HG03521 (cell line): ENCODE measurements around the gene EHF.

ENCODE experiments used
- ATAC-seq: cut with Tn5 transposase; IDR thresholded peaks from one replicate; pipeline ENCODE4 v1.9.1; 2021; ENCODE audit warnings: mild to moderate bottlenecking, moderate library complexity; ENCODE audit not compliant: unreplicated experiment

The EHF gene

GRCh38 chr11:34601609-34602008 is 19.3 kb upstream of the EHF start:
- no peak for ATAC-seq

- ATAC-seq = no peak
These were observed 18.6 kb upstream of the EHF start for GRCh38 chr11:34602245-34602644.

- no peak for ATAC-seq
These were observed 17.5 kb upstream of the EHF start for GRCh38 chr11:34603129-34604001.

GRCh38 chr11:34604145-34604544 is 16.7 kb upstream of the EHF start:
- ATAC-seq = no peak

- no peak for ATAC-seq
These were observed 16.0 kb upstream of the EHF start for GRCh38 chr11:34604911-34605310.

GRCh38 chr11:34605481-34606325 is 15.2 kb upstream of the EHF start:
- no peak for ATAC-seq

GRCh38 chr11:34606326-34607120 is 14.4 kb upstream of the EHF start:
- ATAC-seq = no peak

GRCh38 chr11:34609187-34609751 is 11.6 kb upstream of the EHF start:
- no peak for ATAC-seq

- ATAC-seq = no peak
These were observed 11.0 kb upstream of the EHF start for GRCh38 chr11:34609850-34610249.

GRCh38 chr11:34610324-34611041 is 10.4 kb upstream of the EHF start:
- ATAC-seq = no peak

GRCh38 chr11:34613015-34613414 is 7.9 kb upstream of the EHF start:
- ATAC-seq = no peak

- peak; percentile 83 for ATAC-seq
These were observed 7.3 kb upstream of the EHF start for GRCh38 chr11:34613552-34614056.

- ATAC-seq = no peak
These were observed 6.4 kb upstream of the EHF start for GRCh38 chr11:34614344-34615104.

GRCh38 chr11:34616086-34616485 is 4.8 kb upstream of the EHF start:
- ATAC-seq = no peak

GRCh38 chr11:34616830-34617504 is 3.9 kb upstream of the EHF start:
- no peak for ATAC-seq

- ATAC-seq = no peak
These were observed 2.5 kb upstream of the EHF start for GRCh38 chr11:34618406-34618805.

GRCh38 chr11:34619062-34619516 is 1.8 kb upstream of the EHF start:
- no peak for ATAC-seq

GRCh38 chr11:34620202-34620601 is 691 bp upstream of the EHF start:
- no peak for ATAC-seq

- ATAC-seq = no peak
These were observed 983 bp downstream of the EHF start for GRCh38 chr11:34621876-34622275.
